GM21515 (cell line): ENCODE measurements around the gene CLASP1.
"Not testable (repeated sequence)": the region's sequence is repeated elsewhere in the genome, so short reads cannot be mapped to it uniquely, and the experiment has no call there.

ENCODE experiments used
- ATAC-seq: cut with Tn5 transposase; IDR thresholded peaks from one replicate; pipeline ENCODE4 v1.9.1; 2021; ENCODE audit not compliant: unreplicated experiment

Gene CLASP1

GRCh38 chr2:121583555-121583954 lies 65.7 kb downstream of the CLASP1 start:
- ATAC-seq, result no peak

DNA sequence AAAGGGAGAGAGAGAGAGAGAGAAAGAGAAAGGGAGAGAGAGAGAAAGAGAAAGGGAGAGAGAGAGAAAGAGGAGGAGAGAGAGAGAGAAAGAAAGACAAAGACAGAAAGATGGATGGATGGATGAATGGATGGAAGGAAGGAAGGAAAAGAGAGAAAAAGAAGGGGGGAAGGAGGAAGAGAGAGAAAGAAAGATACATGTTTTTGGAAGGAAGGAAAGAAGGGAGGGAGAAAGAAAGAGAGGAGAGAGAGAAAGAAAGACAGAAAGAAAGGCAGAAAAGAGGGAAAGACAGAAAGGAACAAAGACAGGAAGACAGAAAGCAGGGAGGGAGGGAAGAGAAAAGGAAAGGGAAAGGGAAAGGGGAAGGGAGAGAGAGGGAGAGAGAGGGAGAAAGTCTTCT lies 67.0 kb downstream of the CLASP1 start:
- ATAC-seq, result no peak

GRCh38 chr2:121579309-121579708 lies 70.0 kb downstream of the CLASP1 start:
- no peak for ATAC-seq

DNA sequence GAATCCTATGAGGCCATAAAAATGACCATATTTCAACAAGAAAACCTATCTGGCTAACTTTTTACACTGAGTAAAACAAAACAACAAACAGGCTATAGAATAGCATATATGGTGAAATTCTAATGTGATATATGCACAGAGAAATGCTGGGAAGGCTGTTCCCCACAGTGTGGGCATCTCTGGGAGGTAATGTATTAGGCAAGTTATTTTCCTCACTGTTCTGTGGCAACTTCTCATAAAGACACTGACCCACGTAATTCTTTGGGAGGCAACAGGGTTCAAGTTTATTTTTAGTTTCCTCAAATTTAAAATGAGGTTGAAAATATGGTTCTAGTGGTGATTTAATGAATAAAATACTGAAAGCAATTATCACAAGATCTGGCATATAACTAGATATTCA lies 71.9 kb downstream of the CLASP1 start:
- no peak for ATAC-seq

DNA sequence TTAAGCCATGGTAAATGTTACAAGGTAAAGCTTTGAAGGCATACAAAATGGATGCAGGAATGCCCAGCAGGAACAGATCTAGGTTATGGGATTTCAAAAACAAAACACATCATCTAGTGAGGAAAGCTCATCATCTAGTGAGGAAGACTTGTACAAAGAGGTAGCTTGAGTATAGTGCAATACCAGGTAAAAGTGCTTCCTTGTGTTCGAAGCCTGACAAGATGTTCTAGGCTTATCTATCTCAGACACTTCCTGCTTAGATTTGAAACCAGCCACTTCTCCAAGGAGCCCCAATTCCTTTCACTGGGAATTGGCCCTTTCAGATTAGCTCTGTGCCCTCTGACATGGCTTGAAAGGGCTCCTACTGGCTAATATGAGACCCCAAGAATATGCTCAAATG lies 73.0 kb downstream of the CLASP1 start:
- no peak for ATAC-seq

GRCh38 chr2:121575800-121576199 lies 73.5 kb downstream of the CLASP1 start:
- ATAC-seq, result no peak

DNA sequence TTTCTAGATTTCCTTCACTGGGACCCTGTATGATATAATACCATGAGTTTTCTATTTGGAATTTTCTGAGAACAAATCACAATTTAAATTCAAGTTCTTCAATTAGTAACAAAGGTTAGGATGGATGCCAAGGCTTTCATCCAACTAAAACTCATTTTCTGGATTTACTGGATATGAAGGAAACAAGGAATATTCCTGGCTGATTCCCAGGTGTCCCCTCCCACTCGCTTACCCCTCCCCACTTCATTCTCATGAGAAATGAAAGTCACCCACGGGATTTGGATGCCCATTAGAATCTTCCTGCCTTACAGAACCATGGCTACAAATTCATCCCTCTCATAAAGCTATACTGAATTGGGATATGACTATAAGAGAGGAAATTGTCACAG lies 78.6 kb downstream of the CLASP1 start:
- no peak for ATAC-seq

DNA sequence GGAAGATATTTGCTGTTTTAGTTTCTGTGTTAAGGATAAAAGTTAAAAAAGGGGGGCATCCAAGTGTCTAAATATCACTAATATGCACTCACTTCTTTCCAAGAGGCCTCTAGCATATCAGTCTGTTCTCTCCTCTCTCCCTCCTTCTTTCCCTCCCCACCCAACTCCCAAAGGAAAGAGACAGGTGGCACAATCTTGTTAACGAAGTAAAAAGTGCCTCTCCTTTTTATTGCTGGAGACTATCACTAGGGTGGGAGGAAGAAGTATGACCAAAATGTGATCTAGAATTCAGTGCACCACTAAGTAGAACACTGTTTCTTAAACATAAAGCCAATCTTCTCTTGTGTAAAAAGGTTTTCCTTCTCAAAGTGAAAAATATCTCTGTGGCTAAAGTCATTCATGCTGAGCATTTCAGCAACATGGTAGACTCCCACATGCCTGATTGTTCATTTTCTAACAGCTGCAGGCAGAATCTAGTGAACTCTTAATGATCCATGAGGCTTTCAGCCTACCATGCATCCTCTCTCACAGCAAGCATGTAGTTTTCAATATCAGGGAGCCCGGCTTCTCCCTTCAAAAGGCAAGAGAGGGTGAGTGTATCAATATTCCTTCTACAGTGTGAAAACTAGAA lies 79.1 kb downstream of the CLASP1 start:
- no peak for ATAC-seq

DNA sequence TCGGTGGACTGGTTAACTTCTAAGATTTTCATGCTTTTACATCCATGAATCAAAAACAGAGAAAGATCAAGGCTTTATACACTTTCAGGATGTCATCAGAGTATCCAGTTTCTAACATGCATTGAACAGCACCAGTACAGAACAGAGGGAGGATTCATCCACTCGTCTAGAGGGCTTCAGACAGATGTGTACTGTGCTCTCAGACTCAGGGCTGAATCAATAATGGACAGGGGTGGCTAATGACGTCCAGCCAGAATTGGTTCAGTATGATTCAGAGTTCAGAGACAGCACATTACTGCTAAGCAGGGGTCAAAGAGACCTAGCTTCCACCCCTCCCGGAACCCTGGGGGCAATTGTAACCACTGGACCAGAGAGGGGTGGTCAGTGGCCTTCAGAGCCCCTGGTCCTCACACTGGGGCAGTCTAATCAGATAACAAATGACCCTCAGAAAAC lies 81.3 kb downstream of the CLASP1 start:
- ATAC-seq, result no peak

DNA sequence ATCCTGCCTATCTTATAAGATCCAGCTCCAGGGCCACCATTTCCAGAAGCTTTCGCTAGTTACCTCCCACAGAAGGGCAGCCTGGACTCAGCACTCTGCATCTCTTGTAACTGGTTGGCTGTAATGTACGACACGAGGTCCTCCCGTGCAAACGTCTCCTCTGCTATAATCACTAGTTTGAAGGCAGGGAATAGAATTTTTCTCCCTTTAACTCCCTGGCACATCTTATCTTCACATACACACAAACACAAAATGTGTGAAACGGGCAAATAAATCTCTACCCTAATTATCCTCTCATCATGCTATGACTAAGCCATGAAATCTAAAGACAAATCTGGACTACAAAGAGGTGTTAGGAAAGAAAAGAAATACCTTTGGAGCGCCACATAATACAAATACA lies 81.8 kb downstream of the CLASP1 start:
- ATAC-seq, result no peak

- no peak for ATAC-seq
These were observed 83.6 kb downstream of the CLASP1 start for GRCh38 chr2:121565389-121566250.

DNA sequence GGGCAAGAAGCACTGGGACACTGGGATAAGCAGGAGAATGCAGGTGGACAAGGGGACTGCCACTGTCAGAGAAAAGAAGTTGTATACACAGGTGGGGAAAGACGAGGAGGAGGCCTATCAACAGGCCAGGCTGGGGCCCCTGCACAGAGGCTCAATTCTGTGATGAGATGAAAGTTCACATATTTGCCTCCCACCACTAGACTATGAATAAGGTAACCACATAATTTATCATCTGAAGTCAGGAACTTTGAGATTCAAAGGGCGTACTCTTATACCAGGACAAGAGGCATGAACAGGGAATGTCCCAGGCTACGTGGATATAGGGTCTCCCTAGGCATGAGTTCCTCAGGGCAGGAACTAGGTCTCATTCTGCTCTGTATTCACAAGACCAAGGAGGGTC lies 84.4 kb downstream of the CLASP1 start:
- ATAC-seq, result no peak

DNA sequence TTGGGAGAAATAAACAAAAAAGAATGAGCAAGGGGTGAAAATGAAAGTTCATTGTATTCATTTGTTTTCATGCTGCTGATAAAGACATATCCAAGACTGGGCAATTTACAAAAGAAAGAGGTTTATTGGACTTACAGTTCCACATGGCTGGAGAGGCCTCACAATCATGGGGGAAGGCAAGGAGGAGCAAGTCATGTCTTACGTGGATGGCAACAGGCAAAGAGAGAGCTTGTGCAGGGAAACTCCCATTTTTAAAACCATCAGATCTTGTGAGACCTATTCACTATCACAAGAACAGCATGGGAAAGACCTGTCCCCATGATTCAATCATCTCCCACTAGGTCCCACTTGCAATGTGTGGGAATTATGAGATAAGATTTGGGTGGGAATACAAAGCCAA lies 85.5 kb downstream of the CLASP1 start:
- ATAC-seq, result not testable (repeated sequence)

- ATAC-seq, result no peak
These were observed 86.7 kb downstream of the CLASP1 start for GRCh38 chr2:121562269-121563176.

GRCh38 chr2:121561617-121562268 lies 87.5 kb downstream of the CLASP1 start:
- no peak for ATAC-seq

DNA sequence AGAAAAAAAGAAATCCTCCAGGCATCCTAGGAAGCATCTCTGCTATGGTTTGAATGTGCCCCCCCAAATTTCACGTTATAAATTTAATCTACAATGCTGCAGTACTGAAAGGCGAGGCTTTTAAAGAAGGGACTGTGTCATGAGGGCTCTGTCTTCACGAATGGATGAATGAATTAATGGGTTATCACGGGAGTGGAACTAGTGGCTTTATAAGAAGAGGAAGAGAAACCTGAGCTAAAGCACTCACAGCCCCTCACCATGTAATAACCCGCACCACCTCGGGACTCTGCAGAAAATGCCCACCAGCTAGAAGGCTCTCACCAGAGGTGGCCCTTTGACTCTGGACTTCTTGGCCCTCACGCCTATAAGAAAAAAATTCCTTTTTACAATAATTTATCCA lies 90.9 kb downstream of the CLASP1 start:
- ATAC-seq, result no peak

- ATAC-seq, result no peak
These were observed 94.3 kb downstream of the CLASP1 start for GRCh38 chr2:121555008-121555407.

DNA sequence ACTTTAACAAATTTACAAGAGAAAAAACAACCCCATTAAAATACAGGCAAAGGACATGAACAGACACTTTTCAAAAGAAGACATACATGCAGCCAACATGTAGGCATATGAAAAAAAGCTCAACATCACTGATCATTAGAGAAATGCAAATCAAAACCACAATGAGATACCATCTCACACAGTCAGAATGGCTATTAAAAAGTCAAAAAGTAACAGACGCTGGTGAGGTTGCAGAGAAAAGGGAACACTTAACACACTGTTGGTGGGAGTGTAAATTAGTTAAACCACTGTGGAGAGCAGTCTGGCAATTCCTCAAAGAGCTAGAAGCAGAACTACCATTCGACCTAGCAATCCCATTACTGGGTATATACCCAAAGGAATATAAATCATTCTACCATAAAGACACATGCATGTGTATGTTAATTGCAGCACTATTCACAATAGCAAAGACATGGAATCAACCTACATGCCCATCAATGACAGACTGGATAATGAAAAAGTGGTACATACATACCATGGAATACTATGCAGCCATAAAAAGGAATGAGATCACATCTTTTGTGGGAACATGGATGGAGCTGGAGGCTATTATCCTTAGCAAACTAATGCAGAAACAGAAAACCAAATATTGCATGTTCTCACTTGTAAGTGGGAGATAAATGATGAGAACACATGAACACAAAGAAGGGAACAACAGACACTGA lies 96.6 kb downstream of the CLASP1 start:
- not testable (repeated sequence) for ATAC-seq

DNA sequence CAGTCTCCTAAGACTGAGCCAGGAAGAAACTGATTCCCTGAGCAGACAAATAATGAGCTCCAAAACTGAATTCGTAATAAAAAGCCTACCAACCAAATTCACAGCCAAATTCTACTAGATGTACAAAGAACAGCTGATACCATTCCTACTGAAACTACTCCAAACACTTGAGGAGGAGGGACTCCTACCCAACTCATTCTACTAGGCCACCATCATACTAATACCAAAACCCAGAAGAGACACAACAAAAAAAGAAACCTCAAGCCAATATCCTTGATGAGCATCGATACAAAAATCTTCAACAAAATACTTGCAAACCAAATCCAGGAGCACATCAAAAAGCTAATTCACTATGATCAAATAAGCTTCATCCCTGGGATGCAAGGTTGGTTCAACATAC lies 98.6 kb downstream of the CLASP1 start:
- ATAC-seq, result no peak

DNA sequence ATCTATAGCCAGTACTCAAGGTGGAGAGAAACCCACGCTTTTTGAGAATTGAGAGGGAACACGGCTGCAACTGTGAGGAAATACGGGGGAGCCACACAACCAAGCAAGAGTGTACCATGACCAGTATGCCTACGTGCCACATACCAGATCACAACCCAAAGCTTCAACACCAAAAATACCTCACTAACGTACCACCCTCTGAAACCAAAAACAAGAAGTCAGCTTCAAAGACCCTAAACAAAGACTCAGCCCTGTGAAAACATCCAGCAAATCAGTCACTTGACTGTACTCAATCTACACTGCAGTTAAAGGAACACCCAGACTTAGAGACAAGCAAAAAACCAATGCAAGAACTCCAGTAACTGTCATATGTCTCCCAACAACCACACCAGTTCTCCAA lies 101.6 kb downstream of the CLASP1 start:
- ATAC-seq, result no peak
